ENCODE results near the gene ATP5PD.
"Not testable (repeated sequence)": the region's sequence is repeated elsewhere in the genome, so short reads cannot be mapped to it uniquely, and the experiment has no call there.

ATP5PD gene

GRCh38 chr17:75010683-75011400, 35.9 kb downstream of the ATP5PD start:
- DNase-seq = peak; percentile 91
- WGBS (ENCODE audit: extremely low coverage, insufficient coverage, low lambda C conversion rate) = no CpG with 5 or more reads among the region's 8 CpGs
- H4K5ac ChIP-seq (ENCODE audit: low read length) = no peak overlapping the region

GRCh38 chr17:75009139-75009724, 37.5 kb downstream of the ATP5PD start:
- H2BK120ac ChIP-seq (ENCODE audit: low read depth, low read length) = no peak overlapping the region
- H4K8ac ChIP-seq (ENCODE audit: low read depth, low read length) = no peak overlapping the region
- no peaks in the 10 kb centered on the region for H3K27me3 ChIP-seq (ENCODE audit: insufficient read depth, low read length, poor library complexity)
- H3K36me3 ChIP-seq (ENCODE audit: control insufficient read depth, insufficient read depth, low read length) = no peaks in the 10 kb centered on the region
- H3K4me1 ChIP-seq (ENCODE audit: control insufficient read depth, low read depth, low read length) = peaks cover 3% of the 10 kb centered on the region
- H3K27ac ChIP-seq (ENCODE audit: low read depth, low read length) = no peak overlapping the region
- H3K4me2 ChIP-seq (ENCODE audit: low read length) = no peak overlapping the region
- H3K79me2 ChIP-seq (ENCODE audit: control insufficient read depth, insufficient read depth, low read length) = no peaks in the 10 kb centered on the region
- H2AK5ac ChIP-seq (ENCODE audit: low read length) = no peak overlapping the region
- no peak overlapping the region for H3K23ac ChIP-seq (ENCODE audit: low read length)
- H3K56ac ChIP-seq (ENCODE audit: low read length) = no peak overlapping the region
- peaks cover 2% of the 10 kb centered on the region for H3K79me1 ChIP-seq (ENCODE audit: low read length)
- no CpG with 5 or more reads among the region's 2 CpGs for WGBS (ENCODE audit: extremely low coverage, insufficient coverage, low lambda C conversion rate)
- no peak overlapping the region for H3K4me3 ChIP-seq (ENCODE audit: low read length)
- DNase-seq = no peak
- no peak overlapping the region for H4K5ac ChIP-seq (ENCODE audit: low read length)
- H3K18ac ChIP-seq (ENCODE audit: low read length) = no peak overlapping the region
- no peak overlapping the region for H3K9ac ChIP-seq (ENCODE audit: low read length)
- no peak overlapping the region for H2BK15ac ChIP-seq (replicated peaks; ENCODE audit: low read depth)
- no peak overlapping the region for H2BK5ac ChIP-seq (ENCODE audit: low read length)
- H3K4ac ChIP-seq (ENCODE audit: low read depth, low read length) = no peak overlapping the region

More at GRCh38 chr17:75010683-75011400, 35.9 kb downstream of the ATP5PD start:
- Histone ChIP-seq H3K4me2 (ENCODE audit: low read length) (no peak overlapping the region), H3K36me3 (ENCODE audit: control insufficient read depth, insufficient read depth, low read length) (no peaks in the 10 kb centered on the region), H3K4me3 (ENCODE audit: low read length) (no peak overlapping the region), H3K23ac (ENCODE audit: low read length) (no peak overlapping the region), H3K4ac (ENCODE audit: low read depth, low read length) (no peak overlapping the region), H3K9ac (ENCODE audit: low read length) (no peak overlapping the region), H3K79me1 (ENCODE audit: low read length) (peaks cover 4% of the 10 kb centered on the region), H3K18ac (ENCODE audit: low read length) (no peak overlapping the region), H3K27me3 (ENCODE audit: insufficient read depth, low read length, poor library complexity) (no peaks in the 10 kb centered on the region), H2BK5ac (ENCODE audit: low read length) (no peak overlapping the region), H2AK5ac (ENCODE audit: low read length) (no peak overlapping the region), H4K8ac (ENCODE audit: low read depth, low read length) (no peak overlapping the region), H3K27ac (ENCODE audit: low read depth, low read length) (no peak overlapping the region), H2BK120ac (ENCODE audit: low read depth, low read length) (no peak overlapping the region), H3K4me1 (ENCODE audit: control insufficient read depth, low read depth, low read length) (peaks cover 3% of the 10 kb centered on the region), H2BK15ac (replicated peaks; ENCODE audit: low read depth) (no peak overlapping the region), H3K79me2 (ENCODE audit: control insufficient read depth, insufficient read depth, low read length) (no peaks in the 10 kb centered on the region), H3K56ac (ENCODE audit: low read length) (no peak overlapping the region)

GRCh38 chr17:75008373-75008772, 38.4 kb downstream of the ATP5PD start:
- no peak overlapping the region for H3K27ac ChIP-seq (ENCODE audit: low read depth, low read length)
- no peaks in the 10 kb centered on the region for H3K36me3 ChIP-seq (ENCODE audit: control insufficient read depth, insufficient read depth, low read length)
- H2AK5ac ChIP-seq (ENCODE audit: low read length) = no peak overlapping the region
- no peak for DNase-seq
- no peak overlapping the region for H2BK15ac ChIP-seq (replicated peaks; ENCODE audit: low read depth)
- peaks cover 2% of the 10 kb centered on the region for H3K79me1 ChIP-seq (ENCODE audit: low read length)
- no peak overlapping the region for H3K9ac ChIP-seq (ENCODE audit: low read length)
- no peak overlapping the region for H3K4ac ChIP-seq (ENCODE audit: low read depth, low read length)
- H3K79me2 ChIP-seq (ENCODE audit: control insufficient read depth, insufficient read depth, low read length) = no peaks in the 10 kb centered on the region
- H3K18ac ChIP-seq (ENCODE audit: low read length) = no peak overlapping the region
- H3K4me1 ChIP-seq (ENCODE audit: control insufficient read depth, low read depth, low read length) = peaks cover under 1% of the 10 kb centered on the region
- no CpG with 5 or more reads among the region's 6 CpGs for WGBS (ENCODE audit: extremely low coverage, insufficient coverage, low lambda C conversion rate)
- H3K27me3 ChIP-seq (ENCODE audit: insufficient read depth, low read length, poor library complexity) = no peaks in the 10 kb centered on the region
- H2BK120ac ChIP-seq (ENCODE audit: low read depth, low read length) = no peak overlapping the region
- H2BK5ac ChIP-seq (ENCODE audit: low read length) = no peak overlapping the region
- H3K23ac ChIP-seq (ENCODE audit: low read length) = no peak overlapping the region
- H3K4me3 ChIP-seq (ENCODE audit: low read length) = no peak overlapping the region
- H3K4me2 ChIP-seq (ENCODE audit: low read length) = no peak overlapping the region
- H4K5ac ChIP-seq (ENCODE audit: low read length) = no peak overlapping the region
- no peak overlapping the region for H4K8ac ChIP-seq (ENCODE audit: low read depth, low read length)
- H3K56ac ChIP-seq (ENCODE audit: low read length) = no peak overlapping the region

GRCh38 chr17:75006653-75007052, 40.1 kb downstream of the ATP5PD start:
- no peaks in the 10 kb centered on the region for H3K4me1 ChIP-seq (ENCODE audit: control insufficient read depth, low read depth, low read length)
- H4K5ac ChIP-seq (ENCODE audit: low read length) = no peak overlapping the region
- no peak overlapping the region for H3K4me3 ChIP-seq (ENCODE audit: low read length)
- H3K27me3 ChIP-seq (ENCODE audit: insufficient read depth, low read length, poor library complexity) = no peaks in the 10 kb centered on the region
- WGBS (ENCODE audit: extremely low coverage, insufficient coverage, low lambda C conversion rate) = no CpG with 5 or more reads among the region's 5 CpGs
- H3K4me2 ChIP-seq (ENCODE audit: low read length) = no peak overlapping the region
- no peak overlapping the region for H2AK5ac ChIP-seq (ENCODE audit: low read length)
- no peaks in the 10 kb centered on the region for H3K79me2 ChIP-seq (ENCODE audit: control insufficient read depth, insufficient read depth, low read length)
- H3K27ac ChIP-seq (ENCODE audit: low read depth, low read length) = no peak overlapping the region
- no peak overlapping the region for H4K8ac ChIP-seq (ENCODE audit: low read depth, low read length)
- peaks cover 5% of the 10 kb centered on the region for H3K36me3 ChIP-seq (ENCODE audit: control insufficient read depth, insufficient read depth, low read length)
- DNase-seq = no peak
- H3K23ac ChIP-seq (ENCODE audit: low read length) = no peak overlapping the region
- H2BK120ac ChIP-seq (ENCODE audit: low read depth, low read length) = no peak overlapping the region
- no peak overlapping the region for H2BK15ac ChIP-seq (replicated peaks; ENCODE audit: low read depth)
- no peak overlapping the region for H3K9ac ChIP-seq (ENCODE audit: low read length)
- no peaks in the 10 kb centered on the region for H3K79me1 ChIP-seq (ENCODE audit: low read length)
- H3K18ac ChIP-seq (ENCODE audit: low read length) = no peak overlapping the region
- no peak overlapping the region for H3K4ac ChIP-seq (ENCODE audit: low read depth, low read length)
- no peak overlapping the region for H3K56ac ChIP-seq (ENCODE audit: low read length)
- H2BK5ac ChIP-seq (ENCODE audit: low read length) = no peak overlapping the region

- H3K18ac ChIP-seq (ENCODE audit: low read length); H2BK120ac ChIP-seq (ENCODE audit: low read depth, low read length); H3K79me1 ChIP-seq (ENCODE audit: low read length); H2AK5ac ChIP-seq (ENCODE audit: low read length); H3K9ac ChIP-seq (ENCODE audit: low read length); H2BK5ac ChIP-seq (ENCODE audit: low read length); H3K79me2 ChIP-seq (ENCODE audit: control insufficient read depth, insufficient read depth, low read length); H3K4me2 ChIP-seq (ENCODE audit: low read length); H3K27ac ChIP-seq (ENCODE audit: low read depth, low read length); H3K4ac ChIP-seq (ENCODE audit: low read depth, low read length); H3K4me3 ChIP-seq (ENCODE audit: low read length); H3K56ac ChIP-seq (ENCODE audit: low read length); H4K5ac ChIP-seq (ENCODE audit: low read length); DNase-seq; H4K8ac ChIP-seq (ENCODE audit: low read depth, low read length); H3K23ac ChIP-seq (ENCODE audit: low read length); H2BK15ac ChIP-seq (replicated peaks; ENCODE audit: low read depth); H3K27me3 ChIP-seq (ENCODE audit: insufficient read depth, low read length, poor library complexity); H3K4me1 ChIP-seq (ENCODE audit: control insufficient read depth, low read depth, low read length): not testable (repeated sequence)
- peaks cover 10% of the 10 kb centered on the region for H3K36me3 ChIP-seq (ENCODE audit: control insufficient read depth, insufficient read depth, low read length)
- no CpG with 5 or more reads among the region's 6 CpGs for whole genome bisulfite sequencing (ENCODE audit: extremely low coverage, insufficient coverage, low lambda C conversion rate)
Observed at GRCh38 chr17:75006084-75006483, 40.7 kb downstream of the ATP5PD start.
